ENCODE results near the gene HCFC1.

HCFC1 gene

DNA sequence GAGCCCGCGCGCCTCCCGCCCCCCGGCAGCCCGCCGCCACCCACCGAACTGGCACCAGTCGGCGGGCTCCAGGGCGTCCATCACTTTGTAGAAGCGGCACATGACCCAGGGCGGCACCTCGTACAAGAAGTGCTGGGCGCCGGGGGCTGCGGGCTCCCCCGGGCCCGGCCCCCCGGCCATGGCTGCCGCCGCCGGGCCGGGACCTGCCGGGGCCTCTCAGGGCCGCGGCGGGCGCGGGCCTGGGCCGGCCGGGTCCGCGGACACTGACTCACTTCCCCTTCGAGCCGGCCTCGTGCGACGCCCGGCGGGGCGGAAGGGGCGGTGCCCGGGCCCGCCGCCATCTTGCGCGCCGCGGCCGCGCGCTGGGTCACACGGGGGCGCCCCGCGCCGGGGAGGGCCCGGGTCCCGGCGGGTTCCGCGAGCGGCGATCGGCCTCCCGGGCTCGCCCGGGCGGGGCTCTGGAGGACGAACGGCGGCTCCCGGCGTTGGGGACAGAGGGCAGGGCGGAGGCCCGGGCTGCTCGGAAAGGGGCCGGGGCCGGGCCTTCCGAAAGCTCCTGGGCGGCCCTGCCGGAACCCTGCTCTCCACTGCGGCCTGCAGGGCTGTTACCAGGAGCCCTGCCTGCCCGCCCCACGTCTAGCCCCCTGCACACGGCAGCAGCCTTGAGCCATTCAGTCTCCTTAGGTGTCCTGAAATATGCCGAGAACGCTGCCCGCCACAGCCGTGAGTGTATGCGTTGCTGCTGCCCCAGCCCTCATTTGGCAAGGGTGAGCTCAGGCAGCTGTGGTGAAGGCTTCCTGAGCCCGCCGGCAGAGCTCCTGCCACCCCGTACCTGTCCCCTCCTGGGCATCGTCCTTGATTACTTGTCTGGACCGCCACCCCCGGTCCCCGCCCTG is 48.3 kb upstream of the HCFC1 start, which contains the start of gene IRAK1:
Gene IRAK1, minus strand, starts transcription at position 270 of the 896 bp plus-strand sequence. Its CDS starts 90 bp downstream, at position 180.
- Histone ChIP-seq H3K27me3 (ENCODE audit: control insufficient read depth in 1 of 2, insufficient read depth in 1 of 2, low read length in 2 of 2) (peaks cover 0 to 16% of the 10 kb centered on the region in 2 experiments), H3K18ac (ENCODE audit: low read depth in 1 of 2, low read length in 2 of 2) (peak within 1 kb of the TSS; percentile 96 to 98), H2AK5ac (ENCODE audit: low read length, severe bottlenecking) (no peak within 1 kb of the TSS), H3K9ac (ENCODE audit: low read length) (peak within 1 kb of the TSS; percentile 88), H3K14ac (ENCODE audit: low read length in 2 of 2) (peak within 1 kb of the TSS in 1 of 2 experiments; percentile 99), H3K4me1 (ENCODE audit: control insufficient read depth, insufficient read depth, low read depth, low read length) (peaks cover 33% of the 10 kb centered on the region), H3K23ac (ENCODE audit: low read length in 2 of 2) (no peak within 1 kb of the TSS), H2BK15ac (ENCODE audit: low read depth, poor library complexity, severe bottlenecking) (peak within 1 kb of the TSS; percentile 94), H2AFZ (ENCODE audit: low read depth, low read length) (no peak within 1 kb of the TSS), H3K4me3 (ENCODE audit: insufficient read depth in 1 of 2, low read depth in 1 of 2, low read length in 2 of 2) (peak within 1 kb of the TSS; percentile 67 to 76), H2BK12ac (ENCODE audit: low read length in 2 of 2) (peak within 1 kb of the TSS; percentile 39 to 78), H3K4ac (ENCODE audit: low read depth in 1 of 2, low read length in 2 of 2) (peak within 1 kb of the TSS; percentile 94 to 95), H4K8ac (ENCODE audit: low read length) (peak within 1 kb of the TSS; percentile 98), H3K36me3 (ENCODE audit: control insufficient read depth in 1 of 2, insufficient read depth in 2 of 2, low read depth in 1 of 2, low read length in 2 of 2) (peaks cover 32 to 45% of the 10 kb centered on the region in 2 experiments), H3K79me1 (replicated peaks; ENCODE audit: low read length, poor library complexity, severe bottlenecking) (peaks cover 18% of the 10 kb centered on the region), H3K9me3 (ENCODE audit: control insufficient read depth, low read length) (no peaks in the 10 kb centered on the region), H3K4me2 (ENCODE audit: low read length, poor library complexity, severe bottlenecking) (peak within 1 kb of the TSS; percentile 81), H4K91ac (ENCODE audit: low read length) (peak within 1 kb of the TSS; percentile 97), H2BK120ac (ENCODE audit: low read depth, low read length) (peak within 1 kb of the TSS; percentile 85), H2BK5ac (ENCODE audit: low read depth, low read length, poor library complexity, severe bottlenecking) (peak within 1 kb of the TSS; percentile 89), H3K27ac (ENCODE audit: low read length, poor library complexity, severe bottlenecking) (peak within 1 kb of the TSS; percentile 88)
- 24% methylated on average over 24 of the region's 99 CpGs for WGBS
- DNase-seq = peak; percentile 66

DNA sequence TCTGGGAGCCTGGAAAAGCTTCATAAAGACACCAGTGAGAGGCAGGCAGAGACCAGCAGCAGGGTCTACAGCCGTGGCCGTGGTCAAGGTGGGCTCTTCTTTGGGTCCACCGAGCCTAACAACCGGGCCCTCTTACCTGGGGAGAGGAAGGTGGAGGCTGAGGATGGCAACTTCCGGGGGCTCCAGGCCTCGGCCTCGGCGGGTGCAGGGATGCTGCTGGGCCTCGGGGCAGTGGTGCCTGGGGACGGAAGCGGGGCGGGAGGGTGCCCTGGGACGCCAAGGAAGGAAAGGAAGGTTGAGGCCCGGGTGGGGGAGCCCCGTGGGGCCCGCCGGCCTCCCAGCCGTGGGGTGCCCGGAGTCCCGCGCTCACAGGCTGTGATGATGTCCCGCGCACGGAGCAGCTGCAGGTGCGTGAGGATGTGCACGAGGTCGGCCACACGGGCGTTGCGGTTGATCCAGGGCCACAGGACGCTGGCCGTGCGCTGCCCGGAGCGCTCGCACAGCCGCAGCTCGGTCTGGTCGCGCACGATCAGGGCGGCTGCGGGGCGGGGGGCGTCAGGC is 47.5 kb upstream of the HCFC1 start:
- peak overlapping the region; percentile 54 for H3K27ac ChIP-seq (ENCODE audit: low read length, poor library complexity, severe bottlenecking)
- H3K27me3 ChIP-seq (ENCODE audit: control insufficient read depth in 1 of 2, insufficient read depth in 1 of 2, low read length in 2 of 2) = peaks cover 0 to 12% of the 10 kb centered on the region in 2 experiments
- peak overlapping the region; percentile 9 for H2BK5ac ChIP-seq (ENCODE audit: low read depth, low read length, poor library complexity, severe bottlenecking)
- peak overlapping the region; percentile 85 for H2BK120ac ChIP-seq (ENCODE audit: low read depth, low read length)
- peak overlapping the region; percentile 98 for H4K8ac ChIP-seq (ENCODE audit: low read length)
- peak overlapping the region; percentile 94 for H2BK15ac ChIP-seq (ENCODE audit: low read depth, poor library complexity, severe bottlenecking)
- DNase-seq = peak; percentile 18
- no peak overlapping the region for H2AK5ac ChIP-seq (ENCODE audit: low read length, severe bottlenecking)
- H3K4me1 ChIP-seq (ENCODE audit: control insufficient read depth, insufficient read depth, low read depth, low read length) = peaks cover 33% of the 10 kb centered on the region
- no peak overlapping the region for H3K23ac ChIP-seq (ENCODE audit: low read length in 2 of 2)
- H3K4me2 ChIP-seq (ENCODE audit: low read length, poor library complexity, severe bottlenecking) = peak overlapping the region; percentile 81
- H3K9ac ChIP-seq (ENCODE audit: low read length) = peak overlapping the region; percentile 88
- no peaks in the 10 kb centered on the region for H3K9me3 ChIP-seq (ENCODE audit: control insufficient read depth, low read length)
- H2AFZ ChIP-seq (ENCODE audit: low read depth, low read length) = no peak overlapping the region
- peak overlapping the region; percentile 92 for H4K91ac ChIP-seq (ENCODE audit: low read length)
- H2BK12ac ChIP-seq (ENCODE audit: low read length in 2 of 2) = peak overlapping the region in 1 of 2 experiments; percentile 25
- peak overlapping the region; percentile 94 for H3K4ac ChIP-seq (ENCODE audit: low read depth in 1 of 2, low read length in 2 of 2)
- WGBS = 0% methylated on average over 4 of the region's 45 CpGs
- peak overlapping the region; percentile 96 to 98 for H3K18ac ChIP-seq (ENCODE audit: low read depth in 1 of 2, low read length in 2 of 2)
- H3K79me1 ChIP-seq (replicated peaks; ENCODE audit: low read length, poor library complexity, severe bottlenecking) = peaks cover 15% of the 10 kb centered on the region
- H3K4me3 ChIP-seq (ENCODE audit: insufficient read depth in 1 of 2, low read depth in 1 of 2, low read length in 2 of 2) = peak overlapping the region; percentile 67 to 76
- H3K14ac ChIP-seq (ENCODE audit: low read length in 2 of 2) = peak overlapping the region in 1 of 2 experiments; percentile 99
- peaks cover 34 to 49% of the 10 kb centered on the region in 2 experiments for H3K36me3 ChIP-seq (ENCODE audit: control insufficient read depth in 1 of 2, insufficient read depth in 2 of 2, low read depth in 1 of 2, low read length in 2 of 2)

DNA sequence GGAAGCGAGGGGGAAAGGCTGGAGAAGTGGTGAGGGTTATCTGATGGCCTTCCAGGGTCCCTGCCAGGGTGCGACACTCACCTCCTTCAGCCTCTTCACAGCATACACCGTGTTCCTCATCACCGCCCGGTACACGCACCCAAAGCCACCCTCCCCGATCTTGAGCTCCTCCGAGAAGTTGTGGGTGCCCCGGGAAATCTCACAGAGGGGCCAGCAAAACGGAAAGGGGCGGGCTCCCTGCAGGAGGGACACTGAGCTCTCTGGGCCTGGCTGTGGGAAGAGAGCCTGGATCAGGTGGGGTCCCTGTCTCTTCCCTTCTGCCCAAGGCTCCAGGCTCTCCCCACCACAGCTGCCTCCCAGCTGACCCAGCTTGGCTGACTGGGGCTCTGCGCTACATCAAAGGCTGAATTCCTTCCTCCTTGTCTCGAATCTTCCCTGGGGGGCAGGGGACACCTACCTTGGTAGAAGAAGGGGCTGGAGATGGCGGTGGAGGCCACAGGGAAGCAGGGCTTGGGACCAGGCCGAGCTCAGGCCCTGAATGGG is 47.0 kb upstream of the HCFC1 start:
- Histone ChIP-seq H2AK5ac (ENCODE audit: low read length, severe bottlenecking) (no peak overlapping the region), H3K4me2 (ENCODE audit: low read length, poor library complexity, severe bottlenecking) (peak overlapping the region; percentile 81), H3K9ac (ENCODE audit: low read length) (peak overlapping the region; percentile 88), H4K91ac (ENCODE audit: low read length) (peak overlapping the region; percentile 92), H2BK12ac (ENCODE audit: low read length in 2 of 2) (peak overlapping the region in 1 of 2 experiments; percentile 39), H2BK15ac (ENCODE audit: low read depth, poor library complexity, severe bottlenecking) (no peak overlapping the region), H3K36me3 (ENCODE audit: control insufficient read depth in 1 of 2, insufficient read depth in 2 of 2, low read depth in 1 of 2, low read length in 2 of 2) (peaks cover 34 to 49% of the 10 kb centered on the region in 2 experiments), H3K23ac (ENCODE audit: low read length in 2 of 2) (no peak overlapping the region), H3K79me1 (replicated peaks; ENCODE audit: low read length, poor library complexity, severe bottlenecking) (peaks cover 12% of the 10 kb centered on the region), H2BK5ac (ENCODE audit: low read depth, low read length, poor library complexity, severe bottlenecking) (peak overlapping the region; percentile 9), H3K9me3 (ENCODE audit: control insufficient read depth, low read length) (no peaks in the 10 kb centered on the region), H3K4me3 (ENCODE audit: insufficient read depth in 1 of 2, low read depth in 1 of 2, low read length in 2 of 2) (peak overlapping the region; percentile 67 to 76), H3K14ac (ENCODE audit: low read length in 2 of 2) (peak overlapping the region in 1 of 2 experiments; percentile 86), H2AFZ (ENCODE audit: low read depth, low read length) (no peak overlapping the region), H3K18ac (ENCODE audit: low read depth in 1 of 2, low read length in 2 of 2) (peak overlapping the region in 1 of 2 experiments; percentile 98), H2BK120ac (ENCODE audit: low read depth, low read length) (no peak overlapping the region), H4K8ac (ENCODE audit: low read length) (peak overlapping the region; percentile 76), H3K27me3 (ENCODE audit: control insufficient read depth in 1 of 2, insufficient read depth in 1 of 2, low read length in 2 of 2) (peaks cover 0 to 10% of the 10 kb centered on the region in 2 experiments), H3K4ac (ENCODE audit: low read depth in 1 of 2, low read length in 2 of 2) (peak overlapping the region; percentile 54 to 94), H3K27ac (ENCODE audit: low read length, poor library complexity, severe bottlenecking) (peak overlapping the region; percentile 54), H3K4me1 (ENCODE audit: control insufficient read depth, insufficient read depth, low read depth, low read length) (peaks cover 33% of the 10 kb centered on the region)
- 70% methylated on average over 10 of the region's 15 CpGs for WGBS
- no peak for DNase-seq

Measured in mesenchymal stem cell (in vitro differentiated cells and primary cell).